ENCODE measurements around the gene DBNDD1.

DNA sequence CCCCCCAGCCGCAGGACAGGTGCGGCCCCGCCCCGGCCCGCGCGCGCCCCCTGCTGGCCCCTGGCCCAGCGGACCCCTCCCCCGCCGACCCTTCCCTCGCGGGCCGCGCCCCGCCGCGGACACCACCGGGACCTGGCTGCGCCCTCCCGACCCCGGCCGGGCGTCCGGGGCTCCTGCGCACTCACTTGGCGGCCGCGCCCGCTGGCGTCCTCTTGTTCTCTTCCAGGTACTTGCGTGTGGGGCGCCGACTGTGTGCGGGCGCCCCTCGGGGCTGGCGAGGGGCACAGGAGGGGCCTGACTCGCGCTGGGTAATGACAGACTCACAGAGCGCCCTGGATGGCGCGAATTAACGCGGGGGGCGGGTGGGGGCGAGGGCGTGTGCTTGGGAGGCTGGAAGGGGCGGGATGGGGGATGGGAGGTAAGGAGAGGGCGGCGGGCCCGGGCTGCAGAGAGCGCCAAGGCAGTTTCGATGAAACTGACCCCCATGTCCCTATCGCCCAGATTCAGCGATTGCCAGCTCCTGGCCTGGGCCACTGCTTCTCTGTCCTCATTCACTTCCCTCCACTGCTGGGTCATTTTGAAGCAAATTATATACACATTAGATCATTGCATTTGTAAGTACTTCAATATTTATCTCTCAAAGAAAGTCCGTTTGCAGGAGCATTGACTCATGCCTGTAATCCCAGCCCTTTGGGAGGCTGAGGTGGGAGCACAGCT is 445 bp upstream of the DBNDD1 start:
- TF ChIP-seq, protein P1, sequence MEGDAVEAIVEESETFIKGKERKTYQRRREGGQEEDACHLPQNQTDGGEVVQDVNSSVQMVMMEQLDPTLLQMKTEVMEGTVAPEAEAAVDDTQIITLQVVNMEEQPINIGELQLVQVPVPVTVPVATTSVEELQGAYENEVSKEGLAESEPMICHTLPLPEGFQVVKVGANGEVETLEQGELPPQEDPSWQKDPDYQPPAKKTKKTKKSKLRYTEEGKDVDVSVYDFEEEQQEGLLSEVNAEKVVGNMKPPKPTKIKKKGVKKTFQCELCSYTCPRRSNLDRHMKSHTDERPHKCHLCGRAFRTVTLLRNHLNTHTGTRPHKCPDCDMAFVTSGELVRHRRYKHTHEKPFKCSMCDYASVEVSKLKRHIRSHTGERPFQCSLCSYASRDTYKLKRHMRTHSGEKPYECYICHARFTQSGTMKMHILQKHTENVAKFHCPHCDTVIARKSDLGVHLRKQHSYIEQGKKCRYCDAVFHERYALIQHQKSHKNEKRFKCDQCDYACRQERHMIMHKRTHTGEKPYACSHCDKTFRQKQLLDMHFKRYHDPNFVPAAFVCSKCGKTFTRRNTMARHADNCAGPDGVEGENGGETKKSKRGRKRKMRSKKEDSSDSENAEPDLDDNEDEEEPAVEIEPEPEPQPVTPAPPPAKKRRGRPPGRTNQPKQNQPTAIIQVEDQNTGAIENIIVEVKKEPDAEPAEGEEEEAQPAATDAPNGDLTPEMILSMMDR (IDR thresholded peaks at IDR 0.05; ENCODE audit: poor library complexity) = peak; percentile 34
- TF ChIP-seq EZH2 (IDR thresholded peaks at IDR 0.05; ENCODE audit: borderline replicate concordance) (no peak), EZH2phosphoT487 (IDR thresholded peaks at IDR 0.05; ENCODE audit: low read depth, severe bottlenecking, unreplicated experiment) (no peak)

Data from hepatocyte (in vitro differentiated cells).